SK-N-SH (cell line): Measurements from ENCODE around the gene EXOSC3. TPM values are rescaled to one million over a fixed set of nuclear protein-coding genes. Genes with fewer than 3 reads are reported as not detected.
"Not testable (repeated sequence)": the region's sequence is repeated elsewhere in the genome, so short reads cannot be mapped to it uniquely, and the experiment has no call there.

Experiments
- CTCF ChIA-PET: fragments of 300-600, 350-600 bp; formaldehyde crosslinking; extraction: SDS; loops from one replicate; lab custom pipeline; 2021; lab: Yijun Ruan, JAX
- POLR2A ChIA-PET: fragments of 350-600 bp; sonication (Branson Sonifier 250); formaldehyde crosslinking; extraction: SDS; loops from one replicate; lab custom pipeline; 2020; ENCODE audit warnings: antibody characterized with exemption, inconsistent platforms; lab: Yijun Ruan, JAX
- DNase-seq: peaks from one replicate; pipeline ENCODE4 v3.0.0; 2012
- H2AFZ ChIP-seq: fragments of 200-600 bp; sonication (generic); 2 replicates; pipeline ENCODE4 v1.8.1; 2016; ENCODE audit warnings: antibody characterized with exemption, mild to moderate bottlenecking, low read depth
- H3F3A ChIP-seq: fragments of 200-600 bp; sonication (generic); replicated peaks from 2 replicates; pipeline ENCODE3; 2016; ENCODE audit warnings: antibody characterized with exemption, mild to moderate bottlenecking; ENCODE audit not compliant: insufficient read depth
- H3K27ac ChIP-seq, 2 experiments: fragments of 200-500 bp in 1 of 2; fragments of 200-600 bp in 1 of 2; sonication (Bioruptor generic) in 1 of 2; sonication (generic), shearing (Covaris generic) in 1 of 2; 2 replicates each; pipeline versions ENCODE4 v1.5.1 to v1.6.1; 2014 to 2016; ENCODE audit warnings: low read depth in 2 of 2, inconsistent platforms in 1 of 2, low read length in 1 of 2, mild to moderate bottlenecking in 1 of 2, mixed read lengths in 1 of 2
- H3K27me3 ChIP-seq: fragments of 200-600 bp; sonication (generic), shearing (Covaris generic); 2 replicates; pipeline ENCODE4 v1.6.1; 2016; ENCODE audit warnings: mixed run types; ENCODE audit not compliant: insufficient read depth
- H3K36me3 ChIP-seq, 2 experiments: fragments of 200-500 bp in 1 of 2; fragments of 200-600 bp in 1 of 2; sonication (Bioruptor generic) in 1 of 2; sonication (generic) in 1 of 2; replicated peaks in 1 of 2; 2 replicates each; pipeline versions ENCODE3 to v1.5.1; 2014 to 2016; ENCODE audit warnings: low read length in 1 of 2, mild to moderate bottlenecking in 1 of 2; ENCODE audit not compliant: insufficient read depth in 2 of 2, control insufficient read depth in 1 of 2
- H3K4me1 ChIP-seq, 2 experiments: fragments of 200-500 bp in 1 of 2; fragments of 200-600 bp in 1 of 2; sonication (Bioruptor generic) in 1 of 2; sonication (generic), shearing (Covaris generic) in 1 of 2; 2 replicates each; pipeline versions ENCODE4 v1.5.1 to v1.6.1; 2014 to 2016; ENCODE audit warnings: low read depth in 1 of 2, low read length in 1 of 2, mixed run types in 1 of 2; ENCODE audit not compliant: insufficient read depth in 2 of 2, control insufficient read depth in 1 of 2
- H3K4me2 ChIP-seq: fragments of 200-600 bp; sonication (generic), shearing (Covaris generic); 2 replicates; pipeline ENCODE4 v1.6.1; 2017; ENCODE audit warnings: mixed run types
- H3K4me3 ChIP-seq, 2 experiments: fragments of 200-500 bp in 1 of 2; fragments of 200-600 bp in 1 of 2; sonication (Bioruptor generic) in 1 of 2; sonication (generic), shearing (Covaris generic) in 1 of 2; 2 replicates each; pipeline versions ENCODE4 v1.5.1 to v1.8.1; 2014 to 2016; ENCODE audit warnings: low read depth in 2 of 2, inconsistent platforms in 1 of 2, low read length in 1 of 2, mild to moderate bottlenecking in 1 of 2, mixed read lengths in 1 of 2, moderate library complexity in 1 of 2
- H3K79me2 ChIP-seq: fragments of 200-600 bp; sonication (generic); 2 replicates; pipeline ENCODE4 v1.8.1; 2017; ENCODE audit warnings: mild to moderate bottlenecking; ENCODE audit not compliant: insufficient read depth
- H3K9ac ChIP-seq: fragments of 200-600 bp; sonication (generic); 2 replicates; pipeline ENCODE4 v1.6.1; 2017; ENCODE audit warnings: mixed run types
- H3K9me2 ChIP-seq: fragments of 200-600 bp; sonication (generic); 2 replicates; pipeline ENCODE4 v1.6.1; 2017; ENCODE audit warnings: mixed run types
- H3K9me3 ChIP-seq: fragments of 200-600 bp; sonication (generic); 2 replicates; pipeline ENCODE4 v1.6.1; 2017; ENCODE audit warnings: mixed run types, mild to moderate bottlenecking, moderate library complexity
- H4K20me1 ChIP-seq: fragments of 200-600 bp; sonication (generic); 2 replicates; pipeline ENCODE4 v1.6.1; 2017; ENCODE audit warnings: mild to moderate bottlenecking, mixed run types; ENCODE audit not compliant: insufficient read depth
- FOSL2 ChIP-seq: IDR thresholded peaks from 2 replicates; pipeline ENCODE4 v1.4.0; 2012; ENCODE audit warnings: low read depth, mild to moderate bottlenecking, moderate library complexity, borderline replicate concordance
- FOXJ3 ChIP-seq: sonication (generic); formaldehyde crosslinking; IDR thresholded peaks from 2 replicates; pipeline ENCODE4 v1.5.1; 2020; ENCODE audit warnings: mild to moderate bottlenecking, missing genetic modification reagents
- GABPA ChIP-seq: IDR thresholded peaks from 2 replicates; pipeline ENCODE4 v1.4.0; 2012; ENCODE audit warnings: low read depth, mild to moderate bottlenecking
- RAD21 ChIP-seq: IDR thresholded peaks from 2 replicates; pipeline ENCODE4 v1.6.1; 2012; ENCODE audit warnings: mild to moderate bottlenecking, low read length
- RCOR1 ChIP-seq: fragments of 150-350 bp; IDR thresholded peaks from 2 replicates; pipeline ENCODE4 v1.6.1; 2017; ENCODE audit warnings: antibody characterized with exemption, low read length
- REST ChIP-seq: IDR thresholded peaks from 2 replicates; pipeline ENCODE4 v1.6.1; 2012; ENCODE audit warnings: mild to moderate bottlenecking, low read depth, low read length, moderate library complexity
- RFX5 ChIP-seq: IDR thresholded peaks from 2 replicates; pipeline ENCODE4 v1.6.1; 2012; ENCODE audit warnings: mild to moderate bottlenecking, improper control_type of control experiment, low read length
- YY1 ChIP-seq: IDR thresholded peaks from 2 replicates; pipeline ENCODE4 v1.4.0; 2012; ENCODE audit warnings: low read depth, mild to moderate bottlenecking
- WGBS: methylation state at CpG from one replicate; pipeline ENCODE4 v1.1.6; 2017; ENCODE audit warnings: low lambda C conversion rate; 5-methylcytosine and 5-hydroxymethylcytosine counted together
- polyA plus RNA-seq, 3 experiments: library from polyadenylated mRNA; depleted of rRNA; stranded (reverse); fragments of >200 nt; gene quantifications; 2 replicates each; pipeline ENCODE4 v1.2.3, GENCODE V29; 2012

The EXOSC3 gene
- polyA plus RNA-seq, 1 of the 3 experiments (the other 2 are of a cell fraction), result 53.6 TPM

GRCh38 chr9:37827483-37828165 is 42.8 kb upstream of the EXOSC3 start:
- WGBS, result 92% methylated on average over 3 of the region's 4 CpGs
- Histone ChIP-seq H4K20me1 (no peaks in the 10 kb centered on the region), H3K9me2 (no peaks in the 10 kb centered on the region), H3K79me2 (peaks cover 11% of the 10 kb centered on the region; the same call in 1 of the 2 replicates), H3K4me3 (no peak overlapping the region), H3K36me3 (peaks cover 21 to 42% of the 10 kb centered on the region in 2 experiments), H3K27me3 (no peaks in the 10 kb centered on the region), H3K4me2 (no peak overlapping the region), H2AFZ (no peak overlapping the region), H3K4me1 (no peaks in the 10 kb centered on the region), H3K27ac (no peak overlapping the region), H3F3A (peaks cover 4% of the 10 kb centered on the region), H3K9ac (no peak overlapping the region), H3K9me3 (no peaks in the 10 kb centered on the region)
- POLR2A ChIA-PET, result interaction anchor here (0.6 kb wide), 1 partner anchor 134 kb away, joined by 4 read pairs; no protein-coding TSS in a partner anchor
- DNase-seq, result no peak
- TF ChIP-seq RFX5, result no peak
- TF ChIP-seq FOXJ3, result no peak
- TF ChIP-seq RAD21, result no peak
- no peak for TF ChIP-seq FOSL2
- TF ChIP-seq REST, result no peak
- CTCF ChIA-PET, result interaction anchor here (1.2 to 1.3 kb wide), 2 partner anchors 20 to 49 kb away, joined by 3 read pairs; no protein-coding TSS in a partner anchor

GRCh38 chr9:37825174-37825573 is 40.3 kb upstream of the EXOSC3 start:
- H3K9me3 ChIP-seq, H3F3A ChIP-seq, H3K4me2 ChIP-seq, H3K9ac ChIP-seq, H3K27me3 ChIP-seq, H3K4me3 ChIP-seq, H4K20me1 ChIP-seq, CTCF ChIA-PET, POLR2A ChIA-PET, H3K4me1 ChIP-seq, H3K27ac ChIP-seq, H2AFZ ChIP-seq, H3K9me2 ChIP-seq, DNase-seq: not testable (repeated sequence)
- 84% methylated on average over 2 of the region's 2 CpGs for WGBS
- H3K36me3 ChIP-seq, result peaks cover 33 to 58% of the 10 kb centered on the region in 2 experiments
- H3K79me2 ChIP-seq, result peaks cover 21% of the 10 kb centered on the region; the same call in 1 of the 2 replicates

- POLR2A ChIA-PET, result no interaction called here
- 91% methylated on average over 5 of the region's 5 CpGs for WGBS
- CTCF ChIA-PET, result no interaction called here
Observed at GRCh38 chr9:37820142-37820541, 35.3 kb upstream of the EXOSC3 start.

More at GRCh38 chr9:37820142-37820541, 35.3 kb upstream of the EXOSC3 start:
- no peak overlapping the region for H3K4me3 ChIP-seq
- H3K79me2 ChIP-seq, result peaks cover 61% of the 10 kb centered on the region
- no peak overlapping the region for H3K27ac ChIP-seq
- peaks cover 26% of the 10 kb centered on the region; the same call in 1 of the 2 replicates for H4K20me1 ChIP-seq
- H3K27me3 ChIP-seq, result no peaks in the 10 kb centered on the region
- no peaks in the 10 kb centered on the region for H3K9me3 ChIP-seq
- H3F3A ChIP-seq, result peaks cover 3% of the 10 kb centered on the region
- no peak overlapping the region for H2AFZ ChIP-seq
- no peaks in the 10 kb centered on the region for H3K9me2 ChIP-seq
- H3K4me2 ChIP-seq, result no peak overlapping the region
- H3K36me3 ChIP-seq, result peaks cover 39 to 44% of the 10 kb centered on the region in 2 experiments
- TF ChIP-seq YY1 (no peak), RCOR1 (no peak), GABPA (no peak)
- no peaks in the 10 kb centered on the region; a peak in 1 of 4 replicates for H3K4me1 ChIP-seq
- H3K9ac ChIP-seq, result no peak overlapping the region
- no peak for DNase-seq
